Activated CD8-positive, alpha-beta memory T cell treated with anti-CD3 and anti-CD28 coated beads, Interleukin-2, amount 50 U/mL, for 24 hours (primary cell): Measurements from ENCODE around the gene ZDHHC22.
"Not testable (repeated sequence)": the region's sequence is repeated elsewhere in the genome, so short reads cannot be mapped to it uniquely, and the experiment has no call there.

Experiments used
- DNase-seq: peaks from one replicate; pipeline ENCODE4 v3.0.0-alpha.2; 2020; ENCODE audit errors: extremely low read depth

The ZDHHC22 gene, protein sequence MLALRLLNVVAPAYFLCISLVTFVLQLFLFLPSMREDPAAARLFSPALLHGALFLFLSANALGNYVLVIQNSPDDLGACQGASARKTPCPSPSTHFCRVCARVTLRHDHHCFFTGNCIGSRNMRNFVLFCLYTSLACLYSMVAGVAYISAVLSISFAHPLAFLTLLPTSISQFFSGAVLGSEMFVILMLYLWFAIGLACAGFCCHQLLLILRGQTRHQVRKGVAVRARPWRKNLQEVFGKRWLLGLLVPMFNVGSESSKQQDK

DNA sequence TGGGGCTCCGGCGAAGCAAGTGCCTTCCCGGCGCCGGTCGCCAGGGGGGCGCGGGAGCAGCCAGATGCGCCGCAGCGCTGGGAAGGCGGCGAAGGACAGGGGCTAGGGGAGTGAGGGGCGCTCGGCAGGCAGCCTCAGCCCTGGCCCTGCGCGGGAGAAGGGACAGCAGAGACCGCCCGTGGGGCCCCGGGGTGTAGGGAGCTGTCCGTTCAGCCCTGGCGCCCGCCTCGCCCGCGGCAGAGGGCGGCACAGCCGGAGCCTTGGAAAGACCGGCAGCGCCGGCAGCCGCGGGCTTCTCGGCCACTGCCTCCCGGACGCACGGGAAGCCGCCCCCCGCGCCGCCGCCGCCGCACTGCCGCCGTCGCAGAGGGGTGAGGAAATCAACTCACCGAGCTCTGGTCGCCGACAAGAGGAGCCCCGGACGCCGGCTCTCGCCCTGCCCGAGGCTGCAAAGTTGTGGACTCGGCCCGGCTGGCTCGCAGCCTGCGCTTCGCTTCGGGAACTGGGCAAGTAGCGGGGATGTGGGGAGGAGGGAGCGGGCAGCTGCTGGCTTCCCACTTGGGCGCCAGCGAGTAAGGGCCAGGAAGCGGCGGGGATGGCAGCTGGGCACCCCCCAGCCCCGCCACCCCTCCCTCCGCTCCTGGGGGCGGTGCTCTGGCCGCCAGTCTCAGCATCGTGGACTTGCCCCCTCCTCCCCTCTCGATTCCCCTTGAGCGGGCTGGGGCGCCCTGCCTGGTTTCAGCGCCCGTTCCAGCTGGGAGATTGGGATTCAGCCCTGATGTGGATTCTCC lies at the start of gene ZDHHC22:
ZDHHC22 (minus strand) TSS at position 578 of the 791 bp plus-strand sequence. CDS start 2,053 bp downstream, outside the sequence.
- no peak for DNase-seq

DNA sequence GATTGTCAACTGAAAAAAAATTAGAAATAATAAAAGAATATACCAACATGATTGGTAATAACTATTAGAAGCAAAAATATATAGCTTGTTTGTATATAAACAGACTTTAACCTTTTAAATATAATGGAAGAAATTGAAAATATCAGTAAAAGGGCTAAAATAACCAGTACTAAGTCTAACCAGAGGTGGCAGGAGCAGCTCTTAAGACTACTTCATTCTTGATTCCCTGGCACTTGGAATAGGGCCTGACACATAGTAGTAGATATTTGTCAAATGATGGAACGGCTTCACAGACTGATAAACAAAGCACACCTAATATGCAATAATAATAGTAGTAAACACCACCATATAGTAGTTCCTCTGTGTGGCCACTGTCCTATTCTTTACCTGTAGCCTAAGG lies 49.4 kb upstream of the ZDHHC22 start:
- DNase-seq, result no peak

DNA sequence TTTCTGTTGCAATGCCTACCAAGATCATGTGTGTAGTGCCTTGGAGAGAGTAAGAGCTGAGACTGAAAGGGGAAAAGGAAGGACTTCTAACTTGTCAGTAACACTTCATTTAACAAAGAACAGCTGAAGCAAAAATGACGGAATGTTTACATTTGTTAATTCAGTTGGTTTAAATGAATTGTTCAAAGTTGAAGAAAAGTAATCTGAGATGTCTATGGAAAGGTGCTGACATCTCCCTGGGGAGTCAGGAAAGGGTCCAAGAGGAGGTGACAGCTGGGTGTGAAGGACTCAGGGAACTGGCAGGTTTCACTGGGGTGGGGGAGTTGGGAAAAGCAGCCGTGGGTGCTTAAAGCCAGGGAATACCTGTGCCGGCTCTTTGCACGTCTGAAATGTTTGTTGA lies 47.9 kb upstream of the ZDHHC22 start:
- no peak for DNase-seq

DNA sequence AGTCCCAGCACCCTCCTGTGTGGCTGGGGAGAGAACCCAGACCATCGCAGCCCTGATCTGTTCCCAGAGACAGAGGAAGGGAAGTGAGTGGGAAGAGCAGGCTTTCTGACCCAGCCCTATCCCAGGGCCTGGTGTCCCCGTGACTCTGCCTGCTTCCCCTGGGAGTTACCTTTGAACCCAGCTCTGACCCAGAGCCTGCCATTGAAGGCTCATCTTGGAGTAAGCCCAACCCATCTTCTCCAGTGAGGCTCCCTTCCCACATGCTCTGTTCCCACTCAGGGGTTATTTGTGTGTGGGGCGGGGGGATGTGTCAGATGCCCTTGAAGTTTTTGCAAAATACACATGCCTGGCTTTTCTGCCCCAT lies 46.0 kb upstream of the ZDHHC22 start:
- DNase-seq, result no peak

DNA sequence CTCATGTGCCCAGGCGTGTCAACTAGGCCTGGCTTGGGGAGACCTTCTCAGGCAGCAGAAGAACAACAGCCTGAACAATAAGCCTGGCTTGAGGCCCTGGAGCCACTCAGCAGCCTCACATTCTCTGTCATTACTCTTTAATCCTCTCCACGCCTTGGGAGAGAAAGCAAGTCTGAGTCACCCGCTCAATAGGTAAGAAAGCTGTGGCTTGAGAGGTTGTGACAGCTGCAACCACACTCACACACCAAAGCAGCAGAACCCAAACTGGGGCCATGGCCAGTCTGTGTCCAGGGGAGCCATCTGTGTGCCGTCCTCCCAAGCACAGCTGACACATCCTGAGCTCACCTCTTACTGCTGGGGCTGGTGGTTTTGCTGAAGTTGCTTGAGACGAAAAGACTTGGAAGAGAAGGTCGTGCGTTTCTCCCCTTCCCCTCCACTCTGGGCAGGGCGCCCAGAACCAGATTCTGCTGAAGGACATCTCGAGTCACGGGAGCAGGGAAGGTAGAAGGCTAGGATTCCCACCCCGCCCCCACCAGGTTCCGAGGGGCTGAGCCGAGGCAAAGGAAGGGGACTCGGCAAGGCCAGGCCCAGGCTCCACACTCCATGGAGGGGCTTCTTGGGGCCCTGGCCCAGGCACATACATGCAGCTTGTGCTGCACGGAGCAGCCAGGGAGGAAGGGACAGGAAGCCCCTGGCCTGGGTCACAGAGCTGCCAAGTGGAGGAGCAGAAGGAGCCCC lies 45.5 kb upstream of the ZDHHC22 start:
- DNase-seq, result no peak

DNA sequence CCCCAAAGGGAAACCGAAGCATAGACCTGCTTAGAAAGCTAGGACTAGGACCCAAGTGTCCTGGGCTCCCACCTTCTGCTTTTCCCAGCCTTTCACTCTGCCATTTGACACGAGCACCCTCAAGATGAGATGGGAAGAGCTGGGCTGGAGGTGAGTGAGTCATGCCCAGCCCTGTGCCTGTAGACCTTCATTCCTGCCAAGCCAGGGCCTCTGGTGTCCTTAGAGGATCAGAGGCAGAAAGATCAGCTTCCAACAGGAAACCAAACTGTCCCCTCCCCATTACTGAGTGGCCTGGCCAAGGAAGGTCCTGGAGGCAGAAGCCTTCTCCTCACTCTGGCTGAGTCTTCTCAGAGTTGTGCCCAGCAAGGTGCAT lies 43.5 kb upstream of the ZDHHC22 start:
- DNase-seq, result no peak

DNA sequence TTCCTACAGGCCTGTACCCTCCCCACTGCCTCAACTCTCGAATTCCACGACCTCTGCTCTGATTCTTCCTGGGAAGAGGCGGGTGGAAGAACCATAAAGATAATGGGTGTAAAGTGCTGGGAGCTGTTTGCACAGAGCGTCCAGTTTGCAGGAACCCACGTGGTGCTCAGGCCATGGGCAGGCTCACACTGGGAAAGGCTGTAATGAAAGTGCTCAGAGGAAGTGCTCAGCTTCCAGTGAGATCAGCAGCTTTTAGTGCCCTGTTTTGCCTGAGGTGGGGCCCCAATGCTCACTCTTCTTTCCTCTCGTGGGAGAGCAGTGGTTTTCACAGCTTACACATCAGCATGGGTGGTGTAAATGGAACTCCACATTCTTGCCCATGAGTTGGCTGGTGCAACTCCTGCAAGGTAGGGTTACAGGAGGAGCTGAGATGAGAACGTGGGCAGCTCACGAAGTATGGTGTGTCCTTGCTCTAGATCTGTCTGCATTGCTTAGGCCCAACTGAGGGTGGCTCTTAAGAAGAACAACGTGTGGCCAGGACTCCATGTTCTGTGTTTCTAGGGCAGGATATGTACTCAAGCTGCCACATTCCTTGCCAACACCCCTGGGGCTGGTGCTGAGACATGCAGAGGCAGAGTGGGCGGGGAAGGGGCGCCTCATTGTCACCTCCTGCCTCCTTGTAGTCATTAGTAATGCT lies 43.0 kb upstream of the ZDHHC22 start:
- no peak for DNase-seq

DNA sequence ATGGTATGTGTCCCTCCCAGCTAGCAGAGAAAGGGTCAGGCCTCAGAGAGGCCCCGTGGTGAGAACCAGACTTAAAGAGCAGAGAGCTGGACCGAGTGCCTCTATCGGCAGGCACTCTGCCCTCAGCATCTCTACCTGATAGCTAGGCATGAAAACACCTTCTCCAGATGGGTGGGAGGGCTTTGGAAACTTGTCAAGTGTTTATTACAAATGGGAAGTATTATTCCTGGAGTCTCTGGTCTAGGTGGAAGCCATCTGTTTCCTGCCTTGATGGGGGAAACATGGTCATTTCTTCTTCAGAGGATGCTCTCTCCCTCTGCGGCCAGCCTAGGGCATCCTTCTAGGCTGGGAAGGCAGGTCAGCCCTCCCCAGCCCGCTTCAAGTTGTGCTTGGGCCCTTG lies 42.3 kb upstream of the ZDHHC22 start:
- DNase-seq, result no peak

DNA sequence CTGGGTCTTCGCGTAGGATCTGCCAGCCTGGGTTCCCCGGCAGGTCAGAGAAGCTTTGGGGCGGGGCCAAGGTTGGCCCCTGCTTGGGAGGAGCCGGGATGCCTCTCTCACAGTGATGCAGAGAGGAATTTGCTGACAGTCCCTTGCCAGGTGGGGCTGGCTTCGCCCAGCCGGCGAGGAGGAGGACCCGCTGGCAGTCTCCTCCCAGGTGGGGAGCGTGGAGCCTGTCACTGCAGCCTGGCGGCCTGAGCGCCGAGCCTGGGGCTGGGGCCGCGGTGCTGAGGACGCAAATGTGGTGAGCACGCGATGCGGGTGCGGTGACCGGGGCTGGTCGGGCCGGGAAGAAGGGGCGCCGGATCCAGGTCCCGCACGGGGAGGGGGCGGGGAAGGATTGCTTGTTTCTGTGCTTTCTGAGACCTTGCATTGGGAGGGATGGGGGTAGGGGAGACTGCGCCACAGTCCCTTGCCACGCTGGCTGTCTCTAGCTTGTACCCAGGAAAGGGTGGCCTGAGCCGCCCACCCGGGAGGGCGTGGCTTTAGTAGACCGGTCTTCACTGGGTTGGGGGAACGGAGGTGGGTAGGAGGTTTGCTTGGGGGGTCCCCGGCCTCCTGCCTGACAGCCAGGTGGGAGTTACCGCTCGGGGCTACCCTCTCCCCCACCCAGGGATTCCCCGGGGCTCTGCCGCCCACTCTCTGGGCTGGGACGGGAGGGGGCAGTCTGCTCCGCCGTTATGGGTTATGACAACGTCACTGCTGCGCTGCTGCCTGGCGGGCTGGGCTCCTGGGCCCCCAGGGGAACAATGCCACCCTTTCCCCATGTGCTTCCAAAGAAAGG lies 40.2 kb upstream of the ZDHHC22 start, which contains the start of gene TMEM63C:
TMEM63C (plus strand) TSS at position 196 of the 835 bp plus-strand sequence. CDS start 37,016 bp downstream, outside the sequence.
- peak; percentile 31 for DNase-seq

DNA sequence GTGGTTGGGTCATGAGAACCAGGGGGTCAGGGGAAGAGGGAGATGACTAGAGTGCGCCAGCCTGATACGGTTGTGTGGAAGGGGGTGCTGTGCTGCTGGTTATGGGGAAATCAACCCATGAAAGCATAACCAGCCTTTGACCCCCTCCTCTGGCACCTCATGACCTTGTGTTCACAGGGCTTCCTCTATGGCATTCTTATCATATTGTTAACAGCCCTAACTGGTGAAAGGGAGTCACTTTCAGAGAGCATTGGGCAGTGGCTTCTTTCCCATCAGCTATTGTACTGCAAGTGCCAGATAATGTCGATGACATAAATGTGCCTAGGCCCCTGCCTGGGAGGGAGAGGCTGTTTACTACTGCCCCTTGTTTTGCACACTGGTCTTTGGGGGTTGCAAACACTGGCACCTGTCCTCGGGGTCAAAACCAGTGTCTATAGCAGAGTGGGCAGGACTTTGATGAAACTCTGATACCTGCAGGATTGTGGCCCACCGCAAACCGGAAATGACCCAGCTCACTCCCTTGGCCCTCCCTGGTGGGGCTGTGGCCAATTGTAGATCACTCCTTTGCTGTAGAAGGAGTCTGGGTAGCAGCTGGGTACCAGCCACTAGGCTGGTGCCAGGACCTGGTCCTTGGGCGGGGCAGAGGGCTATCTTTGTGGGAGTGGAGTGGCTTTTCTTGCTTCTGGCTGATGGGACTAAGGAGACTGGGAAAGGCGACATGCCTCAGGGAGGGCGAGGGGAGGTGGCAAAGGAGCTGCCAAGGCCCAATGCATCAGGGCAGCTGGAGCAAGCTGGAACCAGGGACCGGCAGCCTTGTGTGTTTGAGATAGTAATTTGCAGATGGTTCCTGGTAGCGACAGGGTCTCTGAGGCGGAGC lies 39.4 kb upstream of the ZDHHC22 start:
- no peak for DNase-seq

DNA sequence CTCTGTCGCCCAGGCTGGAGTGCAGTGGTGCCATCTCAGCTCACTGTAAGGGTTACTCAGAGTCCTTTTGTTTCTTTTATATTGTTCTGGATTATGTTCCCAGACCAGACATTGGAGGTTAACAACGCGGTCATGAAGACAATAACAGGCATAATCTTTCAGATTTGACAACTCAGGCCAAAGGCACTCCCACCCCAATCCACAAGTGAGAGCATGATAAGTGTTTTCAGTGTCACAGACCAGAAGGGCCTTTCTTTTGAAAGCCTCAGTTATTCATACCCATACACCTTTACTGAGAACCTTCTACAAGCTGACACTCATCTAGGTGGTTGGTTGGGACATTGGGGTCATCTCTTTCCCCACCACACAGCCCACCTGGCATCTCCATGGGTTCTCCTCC lies 37.1 kb upstream of the ZDHHC22 start:
- DNase-seq, result no peak

DNA sequence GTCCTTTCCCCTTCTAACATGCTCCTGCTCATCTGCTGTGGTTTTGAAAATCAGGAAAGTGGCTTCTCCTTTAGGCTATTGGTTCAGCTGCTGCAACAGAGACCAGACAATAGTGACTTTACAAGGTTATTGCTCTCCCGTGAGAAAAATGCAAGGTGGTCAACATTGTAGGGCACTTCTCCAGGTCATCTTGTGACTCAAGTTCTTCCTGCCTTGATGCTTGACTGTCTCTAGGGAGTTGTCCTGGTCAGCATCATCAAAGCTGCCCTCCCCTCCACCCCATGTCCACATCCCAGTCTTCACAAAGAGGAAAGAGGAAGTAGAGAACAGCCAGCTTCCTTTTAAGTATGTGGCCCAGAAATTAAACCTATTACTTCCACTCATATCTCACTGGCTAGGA lies 36.1 kb upstream of the ZDHHC22 start:
- DNase-seq, result no peak

DNA sequence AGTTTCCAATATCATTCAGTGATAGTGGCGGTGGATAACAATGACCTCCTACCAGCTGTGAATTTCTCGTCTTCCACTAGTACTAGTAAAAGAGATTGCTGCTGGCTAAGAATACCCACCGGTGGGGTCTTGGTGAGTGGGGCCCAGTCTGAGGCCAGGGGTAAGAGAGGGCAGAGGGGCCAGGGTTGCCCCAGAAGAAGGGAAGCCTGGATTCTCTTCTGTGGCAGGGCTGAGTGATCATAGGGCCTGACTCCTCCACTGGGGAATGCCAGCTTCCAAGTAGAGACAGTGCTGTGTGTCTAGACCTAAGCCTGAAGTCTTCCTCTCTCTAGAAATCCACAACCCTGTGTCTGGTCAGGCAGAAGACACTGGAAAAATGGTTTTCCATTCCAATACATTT lies 34.3 kb upstream of the ZDHHC22 start:
- DNase-seq, result no peak

DNA sequence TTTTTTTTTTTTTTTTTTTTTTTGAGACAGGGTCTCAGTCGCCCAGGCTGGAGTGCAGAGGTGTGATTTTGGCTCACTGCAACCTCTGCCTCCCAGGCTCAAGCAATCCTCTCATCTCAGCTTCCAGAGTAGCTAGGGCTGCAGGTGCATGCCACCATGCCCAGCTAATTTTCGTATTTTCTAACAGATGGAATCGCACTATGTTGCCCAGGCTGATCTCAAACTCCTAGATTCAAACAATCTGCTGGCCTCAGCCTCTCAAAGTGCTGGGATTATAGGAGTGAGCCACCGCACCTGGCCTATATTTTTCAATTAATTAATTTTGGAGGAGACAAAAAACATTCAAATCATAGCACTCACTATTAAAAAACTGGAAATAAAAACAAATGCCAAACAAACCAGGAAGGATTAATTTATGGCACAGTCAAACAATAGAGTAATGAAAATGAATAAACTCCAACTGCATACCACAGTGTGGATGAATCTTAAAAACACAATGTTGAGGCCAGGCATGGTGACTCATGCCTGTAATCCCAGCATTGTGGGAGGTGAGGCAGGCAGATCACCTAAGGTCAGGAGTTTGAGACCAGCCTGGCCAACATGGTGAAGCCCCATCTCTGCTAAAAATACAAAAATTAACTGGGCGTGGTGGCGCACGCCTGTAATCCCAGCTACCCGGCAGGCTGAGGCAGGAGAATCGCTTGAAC lies 32.5 kb upstream of the ZDHHC22 start:
- DNase-seq, result not testable (repeated sequence)

DNA sequence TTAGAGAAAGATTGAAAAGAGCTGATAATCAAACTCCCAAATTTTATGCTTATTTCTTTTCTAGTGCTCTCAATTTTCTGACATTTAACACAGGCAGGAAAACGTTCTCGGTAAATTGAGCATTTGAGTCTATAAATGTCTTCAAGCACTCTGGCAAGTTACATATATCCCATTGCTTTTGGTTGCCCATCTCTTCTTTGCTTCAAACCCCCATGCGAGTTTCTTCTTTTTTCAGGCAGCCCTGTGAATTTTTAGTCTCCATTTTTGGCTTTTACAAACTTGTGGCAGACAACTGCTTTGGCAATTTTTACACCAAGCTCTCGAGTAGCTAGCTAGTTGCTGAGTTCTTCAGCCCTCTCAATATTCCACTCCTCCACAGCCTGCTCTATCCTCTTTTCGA lies 31.3 kb upstream of the ZDHHC22 start:
- no peak for DNase-seq

DNA sequence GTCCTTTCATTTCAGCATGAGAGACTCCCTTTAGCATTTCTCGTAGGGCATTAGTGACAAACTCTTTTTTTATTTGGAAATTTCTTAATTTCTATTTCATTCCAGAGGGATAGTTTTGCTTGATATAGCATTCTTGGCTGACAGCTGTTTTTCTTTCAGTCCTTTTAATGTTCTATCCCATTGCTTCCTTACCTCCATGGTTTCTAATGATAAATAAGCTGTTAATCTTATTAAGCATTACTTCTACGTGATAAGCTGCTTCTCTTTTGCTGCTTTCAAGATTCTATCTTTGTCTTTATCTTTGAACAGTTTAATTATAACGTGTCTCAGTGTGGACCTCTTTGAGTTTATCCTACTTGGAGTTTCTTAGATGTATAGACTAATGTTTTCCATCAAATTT lies 28.5 kb upstream of the ZDHHC22 start:
- no peak for DNase-seq

DNA sequence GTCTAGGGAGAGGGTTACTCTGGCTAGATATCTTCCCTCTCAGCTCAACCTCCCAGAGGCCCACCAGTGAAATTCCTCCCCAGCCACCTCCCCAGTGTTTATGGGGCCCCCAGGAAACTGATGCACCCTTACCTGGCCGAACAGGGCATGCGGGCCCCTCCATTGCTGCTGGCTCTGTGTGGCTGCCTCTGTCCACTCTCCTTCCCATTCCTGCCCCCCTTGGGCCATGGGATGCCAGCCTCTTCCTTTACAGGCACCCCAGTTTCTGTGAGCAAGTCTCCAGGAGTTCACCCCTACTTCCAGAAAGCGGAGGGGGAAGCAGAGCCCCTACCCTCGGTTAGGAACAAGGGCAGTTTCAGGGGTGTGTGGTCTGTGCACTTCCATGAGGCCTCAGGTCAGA lies 19.4 kb upstream of the ZDHHC22 start:
- no peak for DNase-seq

DNA sequence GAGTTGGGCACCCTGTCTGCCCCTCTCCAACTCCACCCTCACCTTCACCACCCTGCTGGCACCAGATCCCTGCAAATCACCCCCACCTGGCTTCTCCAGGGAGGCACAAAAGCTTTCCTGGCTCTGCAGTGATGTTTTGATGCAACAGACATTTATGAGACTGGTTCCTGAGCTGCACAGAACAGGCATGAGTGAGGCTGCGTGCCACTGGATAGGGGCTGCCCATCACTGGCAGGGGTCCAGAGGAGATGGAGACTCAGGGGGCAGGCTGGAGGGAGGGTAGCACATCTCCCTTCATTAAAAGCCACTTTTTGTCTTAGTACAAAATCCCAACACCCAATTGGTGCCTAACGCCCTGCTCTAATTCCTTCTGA lies 17.3 kb upstream of the ZDHHC22 start:
- DNase-seq, result no peak

DNA sequence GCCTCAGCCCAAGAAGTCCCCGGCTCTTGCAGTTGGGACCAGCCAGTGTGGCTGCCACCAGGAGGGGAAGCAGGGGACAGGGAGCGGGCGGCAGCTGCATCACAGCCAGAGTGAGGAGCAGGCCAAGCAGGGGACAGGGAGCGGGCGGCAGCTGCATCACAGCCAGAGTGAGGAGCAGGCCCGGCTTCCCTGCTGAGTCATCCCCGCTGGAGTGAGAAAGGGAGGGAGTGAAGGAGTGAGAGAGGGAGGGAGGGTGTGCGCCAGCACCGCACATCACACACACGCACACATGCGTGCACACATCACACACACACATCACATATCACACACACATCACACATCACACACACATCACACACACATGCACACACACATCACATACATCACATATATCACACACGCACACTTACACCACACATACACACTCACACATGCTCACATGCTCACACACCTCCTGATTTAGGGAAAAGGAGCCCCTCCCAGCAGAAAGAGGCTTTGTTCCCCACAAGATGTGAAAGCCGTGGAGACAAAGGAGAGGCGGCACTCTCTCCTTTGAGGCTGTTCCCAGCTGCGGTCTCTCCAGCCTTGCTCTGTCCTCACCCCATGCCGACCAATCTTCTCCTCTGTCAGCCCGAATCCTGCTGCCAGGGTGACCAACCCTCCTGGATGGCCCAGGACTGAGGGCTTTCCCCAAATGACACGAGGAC lies 16.7 kb upstream of the ZDHHC22 start:
- no peak for DNase-seq
